CD14-positive monocyte (primary cell): Measurements from ENCODE around the gene CSNK1G3. TPM values are rescaled to one million over a fixed set of nuclear protein-coding genes. Genes with fewer than 3 reads are reported as not detected.

Experiments used
- DNase-seq, 3 donors: peaks; one replicate each; pipeline ENCODE4 v3.0.0-alpha.2; 2011 to 2022
- H2AFZ ChIP-seq: 2 replicates; pipeline ENCODE4 v1.6.0; 2012; ENCODE audit warnings: mild to moderate bottlenecking, low read depth, low read length, inconsistent platforms; ENCODE audit not compliant: insufficient read depth, poor library complexity, severe bottlenecking
- H3K27ac ChIP-seq, 2 donors: 1 replicate in 1 of 2; 2 replicates in 1 of 2; pipeline ENCODE4 v1.5.1; 2012 to 2013; ENCODE audit warnings: low read length in 2 of 2, control low read depth in 1 of 2, inconsistent platforms in 1 of 2, low read depth in 1 of 2, mild to moderate bottlenecking in 1 of 2
- H3K27me3 ChIP-seq, 2 donors: one replicate each; pipeline versions ENCODE4 v1.6.0 to v1.6.1; 2011 to 2013; ENCODE audit warnings: low read length in 2 of 2; ENCODE audit not compliant: control insufficient read depth in 2 of 2, insufficient read depth in 2 of 2
- H3K36me3 ChIP-seq, 2 donors: replicated peaks in 1 of 2; 1 replicate in 1 of 2; 2 replicates in 1 of 2; pipeline versions ENCODE4 v1.5.1 to v1.6.1; 2012 to 2013; ENCODE audit warnings: low read length in 2 of 2, control low read depth in 1 of 2, inconsistent platforms in 1 of 2, mild to moderate bottlenecking in 1 of 2; ENCODE audit not compliant: insufficient read depth in 2 of 2, control insufficient read depth in 1 of 2
- H3K4me1 ChIP-seq, 2 donors: 1 replicate in 1 of 2; 2 replicates in 1 of 2; pipeline versions ENCODE4 v1.5.1 to v1.6.1; 2012 to 2013; ENCODE audit warnings: low read length in 2 of 2, control low read depth in 1 of 2, inconsistent platforms in 1 of 2, mild to moderate bottlenecking in 1 of 2, moderate library complexity in 1 of 2; ENCODE audit not compliant: insufficient read depth in 2 of 2, control insufficient read depth in 1 of 2
- H3K4me2 ChIP-seq: replicated peaks from 2 replicates; pipeline ENCODE3; 2012; ENCODE audit warnings: low read length, moderate library complexity, mild to moderate bottlenecking; ENCODE audit not compliant: poor library complexity, severe bottlenecking; ENCODE audit errors: extremely low read depth
- H3K4me3 ChIP-seq, 3 experiments: fragments of 200-600 bp in 1 of 3; sonication (generic) in 1 of 3; replicated peaks in 1 of 3; 1 replicate in 2 of 3; 2 replicates in 1 of 3; pipeline ENCODE4 v1.5.1; 2011 to 2013; ENCODE audit warnings: low read length in 3 of 3, mild to moderate bottlenecking in 3 of 3, control low read depth in 2 of 3, low read depth in 2 of 3, inconsistent platforms in 1 of 3, moderate library complexity in 1 of 3
- H3K79me2 ChIP-seq: 2 replicates; pipeline ENCODE4 v1.6.0; 2012; ENCODE audit warnings: mild to moderate bottlenecking, control low read depth, inconsistent platforms, low read length, moderate library complexity; ENCODE audit not compliant: insufficient read depth
- H3K9ac ChIP-seq: 2 replicates; pipeline ENCODE4 v1.6.0; 2017; ENCODE audit warnings: low read length, mild to moderate bottlenecking; ENCODE audit not compliant: insufficient read depth, poor library complexity, severe bottlenecking
- H3K9me3 ChIP-seq, 2 donors: replicated peaks in 1 of 2; 1 replicate in 1 of 2; 2 replicates in 1 of 2; pipeline versions ENCODE4 v1.5.1 to v1.6.1; 2012 to 2013; ENCODE audit warnings: low read length in 2 of 2, control low read depth in 1 of 2; ENCODE audit not compliant: control insufficient read depth in 1 of 2, insufficient read depth in 1 of 2
- H4K20me1 ChIP-seq: 2 replicates; pipeline ENCODE4 v1.6.0; 2012; ENCODE audit warnings: mild to moderate bottlenecking, low read length, control low read depth, moderate library complexity; ENCODE audit not compliant: insufficient read depth
- H3K27ac Mint-ChIP-seq, 7 donors: one replicate each; pipeline ENCODE4 v1.8.0; 2020; ENCODE audit warnings: mild to moderate bottlenecking in 7 of 7, mixed read lengths in 7 of 7, moderate library complexity in 6 of 7, inconsistent platforms in 2 of 7
- H3K27me3 Mint-ChIP-seq, 3 donors: one replicate each; pipeline ENCODE4 v1.8.0; 2021 to 2022; ENCODE audit warnings: low read depth in 3 of 3, mild to moderate bottlenecking in 3 of 3, mixed read lengths in 3 of 3, moderate library complexity in 3 of 3, inconsistent platforms in 1 of 3
- H3K36me3 Mint-ChIP-seq, 2 donors: one replicate each; pipeline ENCODE4 v1.8.0; 2020; ENCODE audit warnings: mixed read lengths in 2 of 2, inconsistent platforms in 1 of 2, mild to moderate bottlenecking in 1 of 2
- H3K4me1 Mint-ChIP-seq: one replicate; pipeline ENCODE4 v1.8.0; 2020; ENCODE audit warnings: mild to moderate bottlenecking, mixed read lengths
- H3K4me3 Mint-ChIP-seq, 2 donors: one replicate each; pipeline ENCODE4 v1.8.0; 2020; ENCODE audit warnings: mild to moderate bottlenecking in 2 of 2, mixed read lengths in 2 of 2, moderate library complexity in 1 of 2
- H3K9me3 Mint-ChIP-seq, 7 donors: one replicate each; pipeline ENCODE4 v1.8.0; 2020 to 2022; ENCODE audit warnings: mixed read lengths in 7 of 7, mild to moderate bottlenecking in 6 of 7, moderate library complexity in 6 of 7, inconsistent platforms in 2 of 7
- CTCF ChIP-seq: fragments of 200-600 bp; IDR thresholded peaks from one replicate; pipeline ENCODE4 v1.8.0; 2022; ENCODE audit warnings: antibody characterized with exemption, mild to moderate bottlenecking
- WGBS: methylation state at CpG from one replicate; pipeline ENCODE4 v1.1.5; 2013; ENCODE audit warnings: missing lambda C conversion rate; ENCODE audit not compliant: insufficient coverage; 5-methylcytosine and 5-hydroxymethylcytosine counted together
- intact Hi-C, 2 donors: fragments of 100-400 bp; cut with micrococcal nuclease; formaldehyde crosslinking; loops; one replicate each; pipeline versions ENCODE4 v1.15.0 to v1.15.1; 2023
- polyA plus RNA-seq, 3 donors: library from polyadenylated mRNA; depleted of rRNA in 1 of 3; unstranded in 2 of 3; stranded (reverse) in 1 of 3; fragments of 300-500 nt in 2 of 3; fragments of >200 nt in 1 of 3; fragmentation: Illumina TruSeq in 2 of 3; gene quantifications; 1 replicate in 2 of 3; 2 replicates in 1 of 3; pipeline ENCODE4 v1.2.3, GENCODE V29; 2012 to 2021

The CSNK1G3 gene
- polyA plus RNA-seq, 3 donors = 10.8 to 22.3 (median 17.1) TPM

DNA sequence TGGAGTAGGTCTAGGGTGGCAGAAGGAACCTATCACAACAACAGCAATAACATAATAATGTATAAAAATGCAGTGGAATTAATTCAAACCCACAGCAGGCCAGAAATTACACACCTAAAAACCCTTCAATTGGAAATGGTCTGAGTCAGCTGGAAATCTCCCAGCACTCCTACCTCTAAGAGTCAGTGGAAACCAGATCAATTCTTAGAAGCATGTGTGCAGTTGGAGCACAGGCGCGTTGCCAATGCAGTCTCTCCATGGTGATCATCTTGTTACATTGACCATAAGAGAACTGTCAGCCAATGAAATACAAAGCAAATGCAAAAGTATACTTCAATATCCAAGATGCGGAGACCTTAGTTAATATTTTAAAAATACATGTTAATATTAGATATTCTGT, 15.1 kb upstream of the CSNK1G3 start:
- no CpG with 5 or more reads among the region's 3 CpGs for WGBS
- Mint-ChIP-seq H3K27ac (no peak overlapping the region), H3K4me3 (no peak overlapping the region), H3K27me3 (peaks cover 0 to 2% (median 2%) of the 10 kb centered on the region in 3 donors), H3K9me3 (peaks cover 0 to 2% (median 0%) of the 10 kb centered on the region in 7 donors), H3K4me1 (peaks cover 3% of the 10 kb centered on the region), H3K36me3 (no peaks in the 10 kb centered on the region)
- H3K27me3 ChIP-seq = no peaks in the 10 kb centered on the region
- H3K4me3 ChIP-seq = no peak overlapping the region
- no peak overlapping the region for H3K4me2 ChIP-seq
- H3K79me2 ChIP-seq = no peaks in the 10 kb centered on the region
- no peaks in the 10 kb centered on the region for H3K36me3 ChIP-seq
- no peak overlapping the region for H3K9ac ChIP-seq
- TF ChIP-seq CTCF = no peak
- H4K20me1 ChIP-seq = no peaks in the 10 kb centered on the region
- H3K4me1 ChIP-seq = no peaks in the 10 kb centered on the region
- no peaks in the 10 kb centered on the region for H3K9me3 ChIP-seq
- no peak for DNase-seq
- intact Hi-C loops = no loop called here
- H2AFZ ChIP-seq = no peak overlapping the region
- no peak overlapping the region for H3K27ac ChIP-seq

- H3K27ac Mint-ChIP-seq = no peak overlapping the region
- Histone ChIP-seq H3K4me2 (no peak overlapping the region), H3K79me2 (no peaks in the 10 kb centered on the region), H3K4me3 (no peak overlapping the region), H3K27me3 (peaks cover 0 to 2% of the 10 kb centered on the region in 2 donors), H3K9ac (no peak overlapping the region), H3K27ac (no peak overlapping the region), H3K36me3 (no peaks in the 10 kb centered on the region), H2AFZ (no peak overlapping the region), H4K20me1 (no peaks in the 10 kb centered on the region), H3K9me3 (no peaks in the 10 kb centered on the region), H3K4me1 (no peaks in the 10 kb centered on the region)
- WGBS = no CpG with 5 or more reads among the region's 4 CpGs
- intact Hi-C loops = no loop called here
- DNase-seq = no peak
- H3K9me3 Mint-ChIP-seq = peaks cover 0 to 2% (median 0%) of the 10 kb centered on the region in 7 donors
- peaks cover 0 to 2% (median 1%) of the 10 kb centered on the region in 3 donors for H3K27me3 Mint-ChIP-seq
- peaks cover 3% of the 10 kb centered on the region for H3K4me1 Mint-ChIP-seq
- H3K36me3 Mint-ChIP-seq = no peaks in the 10 kb centered on the region
- TF ChIP-seq CTCF = no peak
- H3K4me3 Mint-ChIP-seq = no peak overlapping the region
Observed at GRCh38 chr5:123500471-123500870, 11.5 kb upstream of the CSNK1G3 start.
